ENCODE measurements around the gene MAPK6.
"Not testable (repeated sequence)": the region's sequence is repeated elsewhere in the genome, so short reads cannot be mapped to it uniquely, and the experiment has no call there.

The MAPK6 gene

GRCh38 chr15:52054381-52054780, 35.4 kb downstream of the MAPK6 start:
- TF ChIP-seq CTCF (conservative IDR thresholded peaks at IDR 0.05) (no peak), ZFX (IDR thresholded peaks at IDR 0.05) (no peak)
- H3K27ac ChIP-seq = no peak overlapping the region

- not testable (repeated sequence) for H3K27ac ChIP-seq
These were observed 35.8 kb downstream of the MAPK6 start for GRCh38 chr15:52054858-52055257.

GRCh38 chr15:52056001-52056400, 37.0 kb downstream of the MAPK6 start:
- H3K27ac ChIP-seq = no peak overlapping the region
- TF ChIP-seq CTCF (conservative IDR thresholded peaks at IDR 0.05) = no peak
- no peak for TF ChIP-seq ZFX (IDR thresholded peaks at IDR 0.05)

GRCh38 chr15:52056496-52056895, 37.5 kb downstream of the MAPK6 start:
- TF ChIP-seq CTCF (conservative IDR thresholded peaks at IDR 0.05) (no peak), ZFX (IDR thresholded peaks at IDR 0.05) (no peak)
- H3K27ac ChIP-seq = no peak overlapping the region

- H3K27ac ChIP-seq = no peak overlapping the region
- no peak for TF ChIP-seq CTCF (conservative IDR thresholded peaks at IDR 0.05)
- no peak for TF ChIP-seq ZFX (IDR thresholded peaks at IDR 0.05)
These were observed 39.0 kb downstream of the MAPK6 start for GRCh38 chr15:52057996-52058395.

- TF ChIP-seq ZFX (IDR thresholded peaks at IDR 0.05) = no peak
- TF ChIP-seq CTCF (conservative IDR thresholded peaks at IDR 0.05) = no peak
- no peak overlapping the region for H3K27ac ChIP-seq
These were observed 41.5 kb downstream of the MAPK6 start for GRCh38 chr15:52060501-52060900.

- TF ChIP-seq CTCF (conservative IDR thresholded peaks at IDR 0.05) (no peak), ZFX (IDR thresholded peaks at IDR 0.05) (no peak)
- peak overlapping the region; percentile 20; the same call in 1 of the 2 replicates for H3K27ac ChIP-seq
These were observed 48.0 kb downstream of the MAPK6 start for GRCh38 chr15:52066842-52067544.

GRCh38 chr15:52067545-52067926, 48.5 kb downstream of the MAPK6 start:
- TF ChIP-seq CTCF (conservative IDR thresholded peaks at IDR 0.05) = no peak
- no peak for TF ChIP-seq ZFX (IDR thresholded peaks at IDR 0.05)
- H3K27ac ChIP-seq = peak overlapping the region; percentile 20; the same call in 1 of the 2 replicates
